ENCODE measurements around the gene USP24.
"Not testable (repeated sequence)": the region's sequence is repeated elsewhere in the genome, so short reads cannot be mapped to it uniquely, and the experiment has no call there.

Gene USP24

DNA sequence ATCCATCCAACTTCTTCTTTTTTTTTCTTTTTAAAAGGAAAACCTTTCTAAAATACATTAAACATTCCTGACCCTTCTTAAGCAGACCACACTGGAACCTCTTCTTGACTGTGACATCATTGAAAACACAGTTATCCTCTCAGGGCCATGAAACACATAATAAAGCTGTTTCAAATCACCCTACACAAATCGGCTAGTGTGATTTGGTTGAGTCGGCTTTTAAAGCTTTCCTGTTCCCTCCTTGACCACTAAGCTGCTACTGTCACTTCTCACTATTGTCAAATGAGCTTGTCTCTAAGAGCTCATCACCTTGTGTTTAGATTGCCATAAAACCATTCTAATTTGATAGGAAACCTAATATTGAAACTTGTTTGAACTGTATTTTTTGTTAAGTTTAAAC is 5.9 kb downstream of the USP24 start:
- DNase-seq (ENCODE audit: low read depth): no peak
- TF ChIP-seq, protein P1, sequence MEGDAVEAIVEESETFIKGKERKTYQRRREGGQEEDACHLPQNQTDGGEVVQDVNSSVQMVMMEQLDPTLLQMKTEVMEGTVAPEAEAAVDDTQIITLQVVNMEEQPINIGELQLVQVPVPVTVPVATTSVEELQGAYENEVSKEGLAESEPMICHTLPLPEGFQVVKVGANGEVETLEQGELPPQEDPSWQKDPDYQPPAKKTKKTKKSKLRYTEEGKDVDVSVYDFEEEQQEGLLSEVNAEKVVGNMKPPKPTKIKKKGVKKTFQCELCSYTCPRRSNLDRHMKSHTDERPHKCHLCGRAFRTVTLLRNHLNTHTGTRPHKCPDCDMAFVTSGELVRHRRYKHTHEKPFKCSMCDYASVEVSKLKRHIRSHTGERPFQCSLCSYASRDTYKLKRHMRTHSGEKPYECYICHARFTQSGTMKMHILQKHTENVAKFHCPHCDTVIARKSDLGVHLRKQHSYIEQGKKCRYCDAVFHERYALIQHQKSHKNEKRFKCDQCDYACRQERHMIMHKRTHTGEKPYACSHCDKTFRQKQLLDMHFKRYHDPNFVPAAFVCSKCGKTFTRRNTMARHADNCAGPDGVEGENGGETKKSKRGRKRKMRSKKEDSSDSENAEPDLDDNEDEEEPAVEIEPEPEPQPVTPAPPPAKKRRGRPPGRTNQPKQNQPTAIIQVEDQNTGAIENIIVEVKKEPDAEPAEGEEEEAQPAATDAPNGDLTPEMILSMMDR (conservative IDR thresholded peaks at IDR 0.05; ENCODE audit: low read length): no peak
- H3K4me3 ChIP-seq (ENCODE audit: low read length): no peak overlapping the region

DNA sequence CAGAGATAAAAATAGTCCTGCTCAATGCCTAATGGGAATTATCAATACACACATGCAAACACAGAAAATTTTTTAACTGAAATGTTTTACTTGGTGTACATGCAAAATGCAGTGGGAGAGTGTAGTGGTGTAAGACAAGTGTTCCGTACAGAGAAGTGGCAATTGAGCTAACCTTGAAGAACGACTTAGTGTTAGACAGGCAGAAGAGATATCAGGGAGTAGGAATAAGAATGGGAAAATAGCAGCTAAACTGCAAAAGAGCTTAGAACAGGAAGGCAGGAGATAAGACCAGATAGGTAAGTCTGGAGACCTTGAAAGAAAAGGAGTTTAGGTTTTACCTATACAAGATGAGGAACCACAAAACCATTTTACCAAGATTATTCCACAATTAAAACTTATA is 9.0 kb downstream of the USP24 start:
- TF ChIP-seq, protein P1 (conservative IDR thresholded peaks at IDR 0.05; ENCODE audit: low read length): no peak
- no peak for DNase-seq (ENCODE audit: low read depth)

GRCh38 chr1:55204997-55205396 is 10.2 kb downstream of the USP24 start:
- no peak overlapping the region for H3K4me3 ChIP-seq (ENCODE audit: low read length)
- no peak for DNase-seq (ENCODE audit: low read depth)

More for the DNA sequence above, 9.0 kb downstream of the USP24 start:
- H3K4me3 ChIP-seq (ENCODE audit: low read length): no peak overlapping the region

DNA sequence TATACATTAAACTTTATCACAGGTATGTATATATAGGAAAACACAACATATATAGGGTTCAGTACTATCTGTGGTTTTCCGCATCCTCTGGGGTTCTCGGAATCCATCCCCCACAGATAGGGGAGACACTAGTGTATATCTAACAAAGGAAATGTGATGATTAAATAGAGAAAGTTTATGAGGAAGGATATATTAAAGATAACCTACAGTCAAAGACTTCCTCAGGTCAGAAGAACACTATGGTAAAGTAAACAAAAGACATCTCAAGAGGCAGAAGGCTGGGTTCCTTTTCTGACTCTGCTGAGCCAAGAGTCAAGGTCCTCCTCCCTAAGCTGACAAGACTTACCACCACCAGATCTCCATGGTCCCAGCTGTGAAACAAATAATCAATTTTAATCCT is 12.1 kb downstream of the USP24 start:
- TF ChIP-seq, protein P1 (conservative IDR thresholded peaks at IDR 0.05; ENCODE audit: low read length): no peak
- H3K4me3 ChIP-seq (ENCODE audit: low read length): no peak overlapping the region
- DNase-seq (ENCODE audit: low read depth): no peak

More at GRCh38 chr1:55204997-55205396, 10.2 kb downstream of the USP24 start:
- TF ChIP-seq, protein P1 (conservative IDR thresholded peaks at IDR 0.05; ENCODE audit: low read length): no peak

GRCh38 chr1:55200667-55201066 is 14.5 kb downstream of the USP24 start:
- no peak overlapping the region for H3K4me3 ChIP-seq (ENCODE audit: low read length)
- DNase-seq (ENCODE audit: low read depth): no peak
- TF ChIP-seq, protein P1 (conservative IDR thresholded peaks at IDR 0.05; ENCODE audit: low read length): no peak

DNA sequence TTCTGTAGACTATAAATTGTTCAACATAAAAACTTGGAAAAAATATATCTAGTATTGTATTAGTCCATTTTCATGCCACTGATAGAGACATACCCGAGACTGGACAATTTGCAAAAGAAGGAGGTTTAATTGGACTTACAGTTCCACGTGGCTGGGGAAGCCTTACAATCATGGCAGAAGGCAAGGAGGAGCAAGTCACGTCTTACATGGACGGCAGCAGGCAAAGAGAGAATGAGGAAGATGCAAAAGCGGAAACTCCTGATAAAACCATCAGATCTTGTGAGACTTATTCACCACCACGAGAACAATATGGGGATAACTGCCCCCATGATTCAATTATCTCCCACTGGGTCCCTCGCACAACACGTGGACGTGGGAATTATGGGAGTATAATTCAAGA is 15.4 kb downstream of the USP24 start:
- DNase-seq (ENCODE audit: low read depth); H3K4me3 ChIP-seq (ENCODE audit: low read length): not testable (repeated sequence)

- no peak for DNase-seq (ENCODE audit: low read depth)
- TF ChIP-seq, protein P1 (conservative IDR thresholded peaks at IDR 0.05; ENCODE audit: low read length): no peak
- no peak overlapping the region for H3K4me3 ChIP-seq (ENCODE audit: low read length)
Measured at GRCh38 chr1:55198044-55198443, 17.1 kb downstream of the USP24 start.

DNA sequence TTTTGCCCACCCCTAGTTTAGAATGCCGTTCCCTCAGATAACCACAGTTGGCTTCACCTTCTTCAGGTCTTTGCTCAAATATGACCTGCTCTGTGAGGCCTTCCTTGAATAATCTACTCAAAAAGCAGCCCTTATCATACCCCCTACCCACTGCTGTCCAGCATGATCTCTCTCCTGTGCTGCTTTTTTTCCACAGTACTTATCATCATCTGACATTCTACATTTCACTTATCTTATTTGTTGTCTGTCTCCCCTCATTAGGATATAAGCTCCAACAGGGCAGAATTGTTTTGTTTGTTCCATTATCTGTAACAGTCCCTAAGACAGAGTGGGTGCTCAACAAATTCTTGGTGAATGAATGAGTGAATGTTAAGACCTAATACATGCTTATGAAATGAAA is 18.1 kb downstream of the USP24 start:
- H3K4me3 ChIP-seq (ENCODE audit: low read length): no peak overlapping the region
- TF ChIP-seq, protein P1 (conservative IDR thresholded peaks at IDR 0.05; ENCODE audit: low read length): no peak
- DNase-seq (ENCODE audit: low read depth): no peak

All from AG10803 (cell line).